Loucy (cell line): Measurements from ENCODE around the gene PACSIN2.

Experiments
- H2AFZ ChIP-seq: fragments of 200-600 bp; sonication (generic); 2 replicates; pipeline ENCODE4 v1.6.0; 2016; ENCODE audit warnings: antibody characterized with exemption, mild to moderate bottlenecking, low read length, moderate library complexity
- H3F3A ChIP-seq: fragments of 200-600 bp; 2 replicates; pipeline ENCODE4 v1.6.0; 2016; ENCODE audit warnings: antibody characterized with exemption, low read depth, mild to moderate bottlenecking
- H3K27me3 ChIP-seq: fragments of 200-600 bp; sonication (generic); 2 replicates; pipeline ENCODE4 v1.6.1; 2014; ENCODE audit warnings: low read length, mild to moderate bottlenecking; ENCODE audit not compliant: insufficient read depth, poor library complexity, severe bottlenecking
- H3K36me3 ChIP-seq: fragments of 200-600 bp; sonication (generic); 2 replicates; pipeline ENCODE4 v1.6.1; 2016; ENCODE audit warnings: low read length; ENCODE audit not compliant: insufficient read depth
- H3K4me1 ChIP-seq: fragments of 200-600 bp; sonication (generic); 2 replicates; pipeline ENCODE4 v1.5.1; 2014; ENCODE audit warnings: low read length, mild to moderate bottlenecking; ENCODE audit not compliant: insufficient read depth, poor library complexity, severe bottlenecking
- H3K4me2 ChIP-seq: fragments of 200-600 bp; sonication (generic); 2 replicates; pipeline ENCODE4 v1.6.0; 2014; ENCODE audit warnings: antibody characterized with exemption, low read length, low read depth, mild to moderate bottlenecking; ENCODE audit not compliant: poor library complexity, severe bottlenecking
- H3K4me3 ChIP-seq: fragments of 200-600 bp; sonication (generic); 2 replicates; pipeline ENCODE4 v1.5.1; 2014; ENCODE audit warnings: low read length, mild to moderate bottlenecking, mixed read lengths; ENCODE audit not compliant: poor library complexity, severe bottlenecking
- H3K79me2 ChIP-seq: fragments of 200-600 bp; sonication (generic); 2 replicates; pipeline ENCODE4 v1.6.1; 2014; ENCODE audit warnings: low read length; ENCODE audit not compliant: insufficient read depth
- H3K9ac ChIP-seq: fragments of 200-600 bp; sonication (generic); 2 replicates; pipeline ENCODE4 v1.6.0; 2014; ENCODE audit warnings: mild to moderate bottlenecking, low read depth, low read length, moderate library complexity; ENCODE audit not compliant: poor library complexity, severe bottlenecking
- H3K9me2 ChIP-seq: fragments of 200-600 bp; sonication (generic); replicated peaks from 2 replicates; pipeline ENCODE4 v1.6.1; 2016; ENCODE audit warnings: low read depth, low read length, mixed read lengths
- H3K9me3 ChIP-seq: fragments of 200-600 bp; sonication (generic); 2 replicates; pipeline ENCODE4 v1.6.1; 2014; ENCODE audit warnings: mild to moderate bottlenecking, antibody characterized with exemption, low read length, low read depth; ENCODE audit not compliant: insufficient read depth
- H4K20me1 ChIP-seq: fragments of 200-600 bp; sonication (generic); 2 replicates; pipeline ENCODE4 v1.6.0; 2014; ENCODE audit warnings: antibody characterized with exemption, low read length, mild to moderate bottlenecking; ENCODE audit not compliant: insufficient read depth, poor library complexity, severe bottlenecking
- CTCF ChIP-seq: fragments of 200-600 bp; sonication (generic); conservative IDR thresholded peaks from 2 replicates; pipeline ENCODE4 v1.5.1; 2014; ENCODE audit warnings: mild to moderate bottlenecking, antibody characterized with exemption, low read length
- EZH2phosphoT487 ChIP-seq: fragments of 200-600 bp; IDR thresholded peaks from 2 replicates; pipeline ENCODE4 v1.6.1; 2018; ENCODE audit warnings: antibody characterized with exemption, mild to moderate bottlenecking, moderate library complexity, borderline replicate concordance

The PACSIN2 gene

GRCh38 chr22:42829302-42829701 is 185.6 kb downstream of the PACSIN2 start:
- Histone ChIP-seq H3K9ac (no peak overlapping the region), H4K20me1 (no peaks in the 10 kb centered on the region), H3K27me3 (no peaks in the 10 kb centered on the region), H3K4me2 (no peak overlapping the region), H3K9me2 (no peaks in the 10 kb centered on the region), H3K36me3 (peaks cover 84% of the 10 kb centered on the region; the same call in 1 of the 2 replicates), H3K9me3 (no peaks in the 10 kb centered on the region), H3K79me2 (no peaks in the 10 kb centered on the region), H3K4me3 (no peak overlapping the region), H3F3A (no peaks in the 10 kb centered on the region), H3K4me1 (no peaks in the 10 kb centered on the region), H2AFZ (no peak overlapping the region)
- no peak for TF ChIP-seq CTCF
- TF ChIP-seq EZH2phosphoT487 = no peak

- Histone ChIP-seq H3K79me2 (no peaks in the 10 kb centered on the region), H3K4me2 (no peak overlapping the region), H4K20me1 (no peaks in the 10 kb centered on the region), H3K36me3 (peaks cover 82% of the 10 kb centered on the region), H3K27me3 (no peaks in the 10 kb centered on the region), H3K4me1 (no peaks in the 10 kb centered on the region), H2AFZ (no peak overlapping the region), H3K4me3 (no peak overlapping the region), H3K9me3 (no peaks in the 10 kb centered on the region; the same call in 1 of the 2 replicates), H3K9ac (no peak overlapping the region), H3K9me2 (no peaks in the 10 kb centered on the region), H3F3A (no peaks in the 10 kb centered on the region)
- no peak for TF ChIP-seq CTCF
- no peak for TF ChIP-seq EZH2phosphoT487
Observed at GRCh38 chr22:42825796-42826195, 189.2 kb downstream of the PACSIN2 start.

GRCh38 chr22:42821386-42821785 is 193.6 kb downstream of the PACSIN2 start:
- no peak overlapping the region for H3K4me2 ChIP-seq
- no peak overlapping the region for H2AFZ ChIP-seq
- H3K79me2 ChIP-seq = no peaks in the 10 kb centered on the region
- H3K4me1 ChIP-seq = no peaks in the 10 kb centered on the region
- H3F3A ChIP-seq = no peaks in the 10 kb centered on the region
- H3K9me2 ChIP-seq = no peaks in the 10 kb centered on the region
- no peaks in the 10 kb centered on the region for H3K27me3 ChIP-seq
- no peaks in the 10 kb centered on the region; the same call in 1 of the 2 replicates for H3K9me3 ChIP-seq
- H4K20me1 ChIP-seq = no peaks in the 10 kb centered on the region
- no peak overlapping the region for H3K4me3 ChIP-seq
- no peak overlapping the region for H3K9ac ChIP-seq
- peaks cover 64% of the 10 kb centered on the region for H3K36me3 ChIP-seq
- TF ChIP-seq CTCF (no peak), EZH2phosphoT487 (no peak)
